DOHH2 (cell line): ENCODE data around the gene TEPSIN.

Source experiments
- H3F3A ChIP-seq: fragments of 200-600 bp; sonication (generic), shearing (Covaris generic); 2 replicates; pipeline ENCODE4 v1.6.0; 2016; ENCODE audit warnings: antibody characterized with exemption, mild to moderate bottlenecking; ENCODE audit not compliant: control insufficient read depth, insufficient read depth
- H3K27ac ChIP-seq: fragments of 200-600 bp; sonication (generic); 2 replicates; pipeline ENCODE4 v1.5.1; 2014; ENCODE audit warnings: low read depth, mild to moderate bottlenecking, low read length, moderate library complexity
- H3K27me3 ChIP-seq: fragments of 200-600 bp; sonication (generic); 2 replicates; pipeline ENCODE4 v1.6.1; 2014; ENCODE audit warnings: mild to moderate bottlenecking, low read length, mixed read lengths; ENCODE audit not compliant: control insufficient read depth
- H3K36me3 ChIP-seq: fragments of 200-600 bp; sonication (generic); 2 replicates; pipeline ENCODE4 v1.6.1; 2014; ENCODE audit warnings: mild to moderate bottlenecking, low read length, moderate library complexity, mixed read lengths; ENCODE audit not compliant: control insufficient read depth
- H3K4me1 ChIP-seq: fragments of 200-600 bp; sonication (generic); 2 replicates; pipeline ENCODE4 v1.6.1; 2014; ENCODE audit warnings: mild to moderate bottlenecking, low read length, mixed read lengths; ENCODE audit not compliant: control insufficient read depth
- H3K4me2 ChIP-seq: fragments of 200-600 bp; sonication (generic); 2 replicates; pipeline ENCODE4 v1.6.0; 2014; ENCODE audit warnings: mild to moderate bottlenecking, low read length, moderate library complexity
- H3K4me3 ChIP-seq: fragments of 200-600 bp; sonication (generic); 2 replicates; pipeline ENCODE4 v1.5.1; 2014; ENCODE audit warnings: mild to moderate bottlenecking, low read length, mixed read lengths
- H3K79me2 ChIP-seq: fragments of 200-600 bp; sonication (generic); 2 replicates; pipeline ENCODE4 v1.6.1; 2014; ENCODE audit warnings: mild to moderate bottlenecking, low read length, mixed read lengths; ENCODE audit not compliant: control insufficient read depth
- H3K9me2 ChIP-seq: fragments of 200-600 bp; sonication (generic); replicated peaks from 2 replicates; pipeline ENCODE4 v1.6.1; 2014; ENCODE audit warnings: mild to moderate bottlenecking, low read length, mixed read lengths; ENCODE audit not compliant: control insufficient read depth
- H3K9me3 ChIP-seq: fragments of 200-600 bp; sonication (generic); 2 replicates; pipeline ENCODE4 v1.6.1; 2014; ENCODE audit warnings: antibody characterized with exemption, low read length, mixed read lengths; ENCODE audit not compliant: control insufficient read depth, insufficient read depth
- H4K20me1 ChIP-seq: fragments of 200-600 bp; sonication (generic); 2 replicates; pipeline ENCODE4 v1.6.0; 2014; ENCODE audit warnings: low read depth, mild to moderate bottlenecking, antibody characterized with exemption, low read length, moderate library complexity; ENCODE audit not compliant: control insufficient read depth, insufficient read depth
- EZH2phosphoT487 ChIP-seq: fragments of 200-600 bp; sonication (generic); IDR thresholded peaks from 2 replicates; pipeline ENCODE4 v1.6.1; 2017; ENCODE audit warnings: borderline replicate concordance, mild to moderate bottlenecking, antibody characterized with exemption, low read length, moderate library complexity, mixed read lengths
- TF ChIP-seq, protein P1 (sequence below): fragments of 200-600 bp; sonication (generic); IDR thresholded peaks from one replicate; pipeline ENCODE4 v1.5.1; 2014; ENCODE audit warnings: antibody characterized with exemption, mild to moderate bottlenecking, low read depth, low read length; ENCODE audit not compliant: poor library complexity, severe bottlenecking

Gene TEPSIN

DNA sequence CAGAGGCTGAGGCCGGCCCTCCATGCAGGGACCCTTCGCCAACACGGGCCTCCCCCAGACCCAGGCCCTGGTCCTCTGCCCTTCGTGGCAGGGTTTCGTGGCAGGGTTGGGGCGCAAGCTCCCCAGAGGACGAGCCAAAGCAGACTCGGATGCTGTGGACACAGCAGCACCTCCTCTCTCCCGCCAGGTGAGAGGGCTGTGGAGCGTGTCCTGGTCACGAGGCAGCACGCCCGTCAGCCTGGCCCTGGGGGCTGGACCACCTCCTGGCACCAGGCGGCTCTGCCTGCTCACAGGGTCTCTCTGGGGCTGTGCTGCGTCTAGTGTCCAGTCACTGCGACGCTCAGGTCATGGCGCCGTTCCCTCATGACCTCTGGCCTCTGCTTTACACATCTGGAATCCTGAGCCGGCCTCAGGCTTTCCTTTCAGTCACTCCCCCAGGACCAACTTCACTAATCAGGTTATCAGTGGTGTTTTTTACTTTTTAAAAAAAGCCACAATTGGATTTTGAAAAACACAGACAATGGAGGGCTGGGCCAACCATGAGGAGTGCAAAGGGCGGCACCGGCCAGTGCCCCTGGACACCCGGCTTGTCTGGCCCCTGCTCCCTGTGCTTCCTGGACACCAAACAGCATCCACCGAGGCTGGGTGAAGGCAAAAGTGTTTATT is 5.6 kb upstream of the TEPSIN start:
- H3K9me2 ChIP-seq, result no peaks in the 10 kb centered on the region
- H3K4me2 ChIP-seq, result peak overlapping the region; percentile 40
- TF ChIP-seq, protein P1, sequence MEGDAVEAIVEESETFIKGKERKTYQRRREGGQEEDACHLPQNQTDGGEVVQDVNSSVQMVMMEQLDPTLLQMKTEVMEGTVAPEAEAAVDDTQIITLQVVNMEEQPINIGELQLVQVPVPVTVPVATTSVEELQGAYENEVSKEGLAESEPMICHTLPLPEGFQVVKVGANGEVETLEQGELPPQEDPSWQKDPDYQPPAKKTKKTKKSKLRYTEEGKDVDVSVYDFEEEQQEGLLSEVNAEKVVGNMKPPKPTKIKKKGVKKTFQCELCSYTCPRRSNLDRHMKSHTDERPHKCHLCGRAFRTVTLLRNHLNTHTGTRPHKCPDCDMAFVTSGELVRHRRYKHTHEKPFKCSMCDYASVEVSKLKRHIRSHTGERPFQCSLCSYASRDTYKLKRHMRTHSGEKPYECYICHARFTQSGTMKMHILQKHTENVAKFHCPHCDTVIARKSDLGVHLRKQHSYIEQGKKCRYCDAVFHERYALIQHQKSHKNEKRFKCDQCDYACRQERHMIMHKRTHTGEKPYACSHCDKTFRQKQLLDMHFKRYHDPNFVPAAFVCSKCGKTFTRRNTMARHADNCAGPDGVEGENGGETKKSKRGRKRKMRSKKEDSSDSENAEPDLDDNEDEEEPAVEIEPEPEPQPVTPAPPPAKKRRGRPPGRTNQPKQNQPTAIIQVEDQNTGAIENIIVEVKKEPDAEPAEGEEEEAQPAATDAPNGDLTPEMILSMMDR, result no peak
- TF ChIP-seq EZH2phosphoT487, result no peak
- H3K79me2 ChIP-seq, result peaks cover 27% of the 10 kb centered on the region
- peaks cover 7% of the 10 kb centered on the region; the same call in 1 of the 2 replicates for H3F3A ChIP-seq
- peaks cover 11% of the 10 kb centered on the region; the same call in 1 of the 2 replicates for H4K20me1 ChIP-seq
- no peaks in the 10 kb centered on the region for H3K27me3 ChIP-seq
- peaks cover 42% of the 10 kb centered on the region for H3K4me1 ChIP-seq
- H3K27ac ChIP-seq, result peak overlapping the region; percentile 16
- peaks cover 3% of the 10 kb centered on the region for H3K9me3 ChIP-seq
- no peak overlapping the region for H3K4me3 ChIP-seq
- peaks cover 42% of the 10 kb centered on the region for H3K36me3 ChIP-seq

DNA sequence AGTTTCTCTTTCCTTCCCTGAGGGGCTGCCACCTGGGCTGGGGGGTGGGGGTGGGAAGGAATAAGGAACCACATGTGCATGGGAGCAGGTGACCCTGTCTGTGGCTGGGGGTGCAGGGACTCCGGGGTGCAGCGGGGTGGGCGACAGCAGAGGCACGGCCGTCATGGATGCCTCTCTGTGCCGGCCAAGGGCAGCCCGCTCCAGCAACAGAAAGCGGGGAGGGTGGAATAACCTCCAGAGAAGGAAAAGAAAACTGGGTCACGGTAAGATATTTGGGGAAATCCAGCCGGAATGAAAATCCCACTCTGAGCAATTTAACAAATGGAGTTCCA is 4.4 kb upstream of the TEPSIN start:
- H3F3A ChIP-seq, result peaks cover 7% of the 10 kb centered on the region; the same call in 1 of the 2 replicates
- H4K20me1 ChIP-seq, result peaks cover 11% of the 10 kb centered on the region; the same call in 1 of the 2 replicates
- no peaks in the 10 kb centered on the region for H3K27me3 ChIP-seq
- no peaks in the 10 kb centered on the region for H3K9me3 ChIP-seq
- TF ChIP-seq EZH2phosphoT487, result no peak
- TF ChIP-seq, protein P1, result no peak
- no peak overlapping the region for H3K4me3 ChIP-seq
- H3K4me2 ChIP-seq, result no peak overlapping the region
- H3K4me1 ChIP-seq, result peaks cover 41% of the 10 kb centered on the region
- no peak overlapping the region for H3K27ac ChIP-seq
- H3K79me2 ChIP-seq, result peaks cover 35% of the 10 kb centered on the region
- H3K36me3 ChIP-seq, result peaks cover 45% of the 10 kb centered on the region
- no peaks in the 10 kb centered on the region for H3K9me2 ChIP-seq

DNA sequence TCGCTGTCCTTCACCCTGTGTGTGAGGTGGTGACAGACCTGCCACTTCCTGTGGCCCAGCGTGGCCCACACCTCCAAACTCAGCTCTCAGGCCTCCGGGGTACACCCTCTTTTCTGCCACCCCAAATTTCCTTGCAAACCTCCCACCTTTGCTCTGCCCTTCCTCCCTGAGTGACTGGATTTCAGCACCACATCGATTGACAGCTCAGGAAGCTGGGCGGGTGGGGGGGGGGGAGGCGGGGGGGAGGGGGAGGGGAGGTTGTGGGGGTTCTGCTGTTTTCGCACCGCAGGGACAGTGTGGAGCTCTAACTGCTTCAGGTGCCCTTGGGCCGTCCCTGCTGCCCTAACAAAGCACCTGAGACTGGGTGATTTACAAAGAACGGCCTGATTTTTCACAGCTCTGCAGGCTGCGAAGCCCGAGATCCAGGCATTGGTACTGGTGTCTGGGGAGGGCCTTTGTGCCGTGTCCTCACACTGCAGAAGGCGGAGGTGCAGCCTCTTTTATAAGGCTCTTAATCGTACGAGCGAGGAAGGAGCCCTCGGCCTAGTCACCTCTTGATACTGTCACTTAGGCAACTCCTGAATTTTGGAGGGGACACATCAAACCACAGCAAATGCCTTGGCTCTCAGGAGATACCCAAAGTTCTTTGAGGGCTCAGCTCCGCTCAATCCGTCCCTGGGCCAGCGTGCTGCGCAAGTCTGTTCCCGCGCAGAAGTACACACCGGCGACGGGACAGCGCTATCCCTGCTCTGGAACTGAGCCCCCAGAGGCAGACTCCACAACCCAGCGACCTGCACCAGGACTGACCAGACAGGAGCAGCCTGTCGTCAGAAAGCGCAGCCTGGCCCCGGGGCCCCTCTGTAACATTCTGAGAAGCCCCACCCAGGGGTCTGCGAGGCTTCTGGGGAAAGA is 3.8 kb upstream of the TEPSIN start:
- TF ChIP-seq, protein P1, result no peak
- no peak for TF ChIP-seq EZH2phosphoT487
- Histone ChIP-seq H3K79me2 (peaks cover 42% of the 10 kb centered on the region), H3K9me3 (no peaks in the 10 kb centered on the region), H3K36me3 (peaks cover 45% of the 10 kb centered on the region), H3F3A (peaks cover 7% of the 10 kb centered on the region; the same call in 1 of the 2 replicates), H3K27me3 (no peaks in the 10 kb centered on the region), H3K4me2 (no peak overlapping the region; the same call in 1 of the 2 replicates), H3K9me2 (no peaks in the 10 kb centered on the region), H3K4me1 (peaks cover 48% of the 10 kb centered on the region), H3K4me3 (no peak overlapping the region), H4K20me1 (peaks cover 11% of the 10 kb centered on the region; the same call in 1 of the 2 replicates), H3K27ac (no peak overlapping the region)
